Fibroblast of skin of left biceps (primary cell): ENCODE results near the gene DNAAF5.

Source experiments
- DNase-seq, 2 experiments: peaks; one replicate each; pipeline ENCODE4 v3.0.0-alpha.2; 2013; ENCODE audit warnings: low read depth in 2 of 2

The DNAAF5 gene

DNA sequence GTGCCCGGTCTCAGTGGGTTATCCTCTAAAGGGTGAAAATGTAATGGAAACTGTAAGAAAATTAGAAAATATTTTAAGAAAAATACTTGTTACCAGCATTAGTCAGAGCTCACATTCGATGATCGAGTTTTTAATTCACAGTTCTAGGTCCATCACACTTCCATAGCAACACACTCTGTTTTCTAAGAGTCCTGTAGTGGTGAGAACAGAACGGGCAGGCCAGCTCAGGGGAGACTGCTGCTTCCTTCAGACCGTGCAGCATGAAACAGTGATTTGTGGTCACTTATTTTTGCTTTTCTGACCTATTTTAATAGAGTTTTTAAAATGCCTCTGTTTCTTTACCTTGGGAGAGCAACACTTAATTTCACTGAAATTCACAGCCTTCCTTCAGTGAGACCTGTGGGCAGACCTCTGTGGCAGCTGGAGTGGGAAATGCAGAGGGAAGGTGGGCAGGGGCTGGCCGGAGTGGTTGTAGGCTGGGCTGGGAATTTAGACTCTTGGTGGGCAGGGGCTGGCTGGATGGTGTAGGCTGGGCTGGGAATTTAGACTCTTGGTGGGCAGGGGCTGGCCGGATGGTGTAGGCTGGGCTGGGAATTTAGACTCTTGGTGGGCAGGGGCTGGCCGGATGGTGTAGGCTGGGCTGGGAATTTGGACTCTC is 107.2 kb downstream of the DNAAF5 start:
- no peak for DNase-seq

GRCh38 chr7:834277-834676 is 107.8 kb downstream of the DNAAF5 start:
- DNase-seq: no peak

- DNase-seq: no peak
These were observed 108.5 kb downstream of the DNAAF5 start for GRCh38 chr7:835021-835420.

DNA sequence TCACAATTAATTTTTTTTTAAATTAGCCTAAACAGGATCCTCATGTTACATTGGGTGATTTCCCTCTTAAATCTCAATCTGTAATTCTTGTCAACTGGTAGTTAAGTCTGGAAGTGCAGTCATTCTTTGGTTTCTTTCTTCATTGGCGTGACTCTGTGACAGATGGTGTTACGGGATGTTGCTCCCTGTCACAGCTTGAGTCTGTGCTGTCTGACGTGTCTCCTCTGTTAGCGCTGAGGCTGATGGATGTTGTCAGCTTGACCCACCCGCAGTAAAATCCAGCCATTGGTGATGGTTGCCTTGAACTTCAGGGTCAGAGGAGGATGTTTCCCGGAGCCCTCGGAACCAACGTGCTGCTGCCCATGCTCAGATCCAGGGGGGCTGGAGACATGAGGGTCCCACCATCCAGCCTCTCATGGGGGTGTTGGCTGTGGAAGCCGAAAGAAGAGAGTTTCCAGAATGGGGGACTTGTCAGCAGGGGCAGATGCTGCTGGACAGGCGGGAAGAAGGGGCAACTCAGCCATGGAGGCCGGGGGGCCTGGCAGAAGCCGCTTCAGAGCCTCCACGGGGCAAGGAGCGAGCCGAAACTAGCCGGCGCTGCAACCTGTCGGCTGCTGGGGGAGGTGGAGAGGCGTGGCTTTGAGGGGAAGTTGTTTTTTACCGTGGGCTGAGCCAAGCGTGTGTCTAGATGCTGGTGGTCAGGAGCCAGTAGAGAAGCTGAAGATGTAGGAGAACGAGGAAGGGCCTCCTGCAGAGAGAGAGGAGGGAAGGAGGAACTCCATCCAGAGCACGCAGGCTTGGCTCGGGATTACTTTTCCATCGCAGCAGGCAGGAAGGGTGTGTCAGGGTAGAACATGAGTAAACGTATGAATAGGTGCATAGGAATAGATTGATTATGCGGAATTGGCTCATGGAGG is 109.2 kb downstream of the DNAAF5 start:
- DNase-seq: no peak
